HEK293 (cell line): ENCODE data around the gene ADH4.

ENCODE experiments used
- CTCF ChIP-seq: fragments of 450-650 bp; formaldehyde crosslinking; IDR thresholded peaks from 2 replicates; pipeline ENCODE4 v1.5.1; 2016; ENCODE audit warnings: missing biosample characterization, missing genetic modification characterization
- PATZ1 ChIP-seq: fragments of 450-650 bp; formaldehyde crosslinking; IDR thresholded peaks from 2 replicates; pipeline ENCODE4 v1.5.1; 2016; ENCODE audit warnings: missing biosample characterization, missing genetic modification characterization
- WT1 ChIP-seq: fragments of 450-650 bp; formaldehyde crosslinking; IDR thresholded peaks from 2 replicates; pipeline ENCODE4 v1.5.1; 2016; ENCODE audit warnings: missing biosample characterization, missing genetic modification characterization
- ZBTB1 ChIP-seq: fragments of 450-650 bp; formaldehyde crosslinking; IDR thresholded peaks from 2 replicates; pipeline ENCODE4 v1.5.1; 2016; ENCODE audit warnings: missing biosample characterization, missing genetic modification characterization
- ZNF449 ChIP-seq: fragments of 450-650 bp; formaldehyde crosslinking; IDR thresholded peaks from 2 replicates; pipeline ENCODE4 v1.5.1; 2017; ENCODE audit warnings: missing biosample characterization, mild to moderate bottlenecking, missing genetic modification characterization, moderate library complexity
- ZNF544 ChIP-seq: fragments of 450-650 bp; formaldehyde crosslinking; IDR thresholded peaks from 2 replicates; pipeline ENCODE4 v1.5.0; 2017; ENCODE audit warnings: missing biosample characterization, missing genetic modification characterization
- ZNF76 ChIP-seq: fragments of 450-650 bp; formaldehyde crosslinking; IDR thresholded peaks from 2 replicates; pipeline ENCODE4; 2016; ENCODE audit warnings: low read depth, missing biosample characterization, missing genetic modification characterization, borderline replicate concordance

- TF ChIP-seq ZNF449 (tag by site-specific recombination) (no peak), WT1 (tag by site-specific recombination) (no peak), CTCF (tag by site-specific recombination) (no peak), ZBTB1 (tag by site-specific recombination) (no peak), ZNF544 (tag by site-specific recombination) (no peak), PATZ1 (no peak), ZNF76 (tag by site-specific recombination) (no peak)
These were observed at the start of gene ADH4 for GRCh38 chr4:99144070-99144469.
